Erythroblast (primary cell): ENCODE measurements around the gene SETD3.

Source experiments
- DNase-seq, 2 experiments: peaks; one replicate each; lab custom pipeline; 2025; lab: John Stamatoyannopoulos, UW
- GATA1 ChIP-seq: IDR thresholded peaks from 2 replicates; pipeline ENCODE4 v1.6.1; 2011; ENCODE audit warnings: low read depth, mild to moderate bottlenecking, control low read depth, low read length, moderate library complexity
- POLR2A ChIP-seq: IDR thresholded peaks from 2 replicates; pipeline ENCODE4 v1.6.1; 2011; ENCODE audit warnings: mild to moderate bottlenecking, low read length

The SETD3 gene

GRCh38 chr14:99497341-99497740 is 16.7 kb upstream of the SETD3 start:
- TF ChIP-seq POLR2A: no peak
- TF ChIP-seq GATA1: no peak

GRCh38 chr14:99484106-99484505 is 3.4 kb upstream of the SETD3 start:
- TF ChIP-seq GATA1 (no peak), POLR2A (no peak)

More at GRCh38 chr14:99497341-99497740, 16.7 kb upstream of the SETD3 start:
- DNase-seq: no peak

GRCh38 chr14:99481745-99482099 is 1.1 kb upstream of the SETD3 start:
- no peak for TF ChIP-seq GATA1
- TF ChIP-seq POLR2A: no peak
- DNase-seq: peak; percentile 67 to 77

More at GRCh38 chr14:99484106-99484505, 3.4 kb upstream of the SETD3 start:
- no peak for DNase-seq

- DNase-seq: peak; percentile 100
- TF ChIP-seq GATA1: no peak
- peak; percentile 91 for TF ChIP-seq POLR2A
These were observed 472 bp upstream of the SETD3 start, which contains the start of gene CCNK for GRCh38 chr14:99480917-99481744. Gene CCNK, plus strand, starts transcription at chr14:99481409. Its CDS starts 11,269 bp downstream, at chr14:99492678.

GRCh38 chr14:99479160-99479905 is 1.3 kb downstream of the SETD3 start:
- peak in 1 of 2 experiments; percentile 42 for DNase-seq
- TF ChIP-seq GATA1: no peak
- no peak for TF ChIP-seq POLR2A

GRCh38 chr14:99478128-99478527 is 2.5 kb downstream of the SETD3 start:
- DNase-seq: peak in 1 of 2 experiments; percentile 28
- TF ChIP-seq POLR2A: no peak
- no peak for TF ChIP-seq GATA1

GRCh38 chr14:99476864-99477263 is 3.8 kb downstream of the SETD3 start:
- TF ChIP-seq POLR2A (no peak), GATA1 (no peak)
- no peak for DNase-seq

GRCh38 chr14:99475660-99476059 is 5.0 kb downstream of the SETD3 start:
- DNase-seq: peak in 1 of 2 experiments; percentile 17
- no peak for TF ChIP-seq POLR2A
- no peak for TF ChIP-seq GATA1

GRCh38 chr14:99475179-99475578 is 5.5 kb downstream of the SETD3 start:
- TF ChIP-seq POLR2A (no peak), GATA1 (no peak)
- no peak for DNase-seq

GRCh38 chr14:99473458-99473857 is 7.2 kb downstream of the SETD3 start:
- TF ChIP-seq GATA1: no peak
- no peak for TF ChIP-seq POLR2A
- DNase-seq: no peak

GRCh38 chr14:99472937-99473336 is 7.7 kb downstream of the SETD3 start:
- TF ChIP-seq POLR2A: no peak
- TF ChIP-seq GATA1: no peak
- no peak for DNase-seq

GRCh38 chr14:99471731-99472130 is 8.9 kb downstream of the SETD3 start:
- no peak for DNase-seq
- TF ChIP-seq GATA1: no peak
- no peak for TF ChIP-seq POLR2A

- no peak for DNase-seq
- no peak for TF ChIP-seq GATA1
- no peak for TF ChIP-seq POLR2A
These were observed 11.6 kb downstream of the SETD3 start for GRCh38 chr14:99468836-99469592.
